ENCODE data around the gene STIM1. TPM values are rescaled to one million over a fixed set of nuclear protein-coding genes. Genes with fewer than 3 reads are reported as not detected.

Gene STIM1
- total and polyA plus RNA-seq, 7 donors, result 5.3 to 44.8 (median 29.3) TPM

GRCh38 chr11:4138497-4138896, 283.0 kb downstream of the STIM1 start:
- TF ChIP-seq POLR2AphosphoS5 (IDR thresholded peaks at IDR 0.05), result no peak
- TF ChIP-seq EP300 (IDR thresholded peaks at IDR 0.05), result no peak
- TF ChIP-seq POLR2A (IDR thresholded peaks at IDR 0.05), result no peak
- no peak for TF ChIP-seq CTCF (IDR thresholded peaks at IDR 0.05)
- DNase-seq, result no peak
- H3K4me1 ChIP-seq, result no peaks in the 10 kb centered on the region
- H3K4me3 ChIP-seq, result no peak overlapping the region
- 97 to 100% methylated on average over 1 of the region's 1 CpG for WGBS, 2 donors
- H3K9me3 ChIP-seq, result peaks cover 0 to 5% (median 0%) of the 10 kb centered on the region in 4 donors
- no peaks in the 10 kb centered on the region for H3K27me3 ChIP-seq
- peaks cover 0 to 75% (median 17%) of the 10 kb centered on the region in 4 donors for H3K36me3 ChIP-seq
- intact Hi-C loops (cut with DNase I), result no loop called here
- H3K27ac ChIP-seq, result no peak overlapping the region

GRCh38 chr11:4140067-4140636, 284.7 kb downstream of the STIM1 start:
- Histone ChIP-seq H3K4me1 (no peaks in the 10 kb centered on the region), H3K36me3 (peaks cover 0 to 58% (median 17%) of the 10 kb centered on the region in 4 donors), H3K27me3 (no peaks in the 10 kb centered on the region), H3K9me3 (peaks cover 0 to 5% (median 0%) of the 10 kb centered on the region in 4 donors), H3K4me3 (no peak overlapping the region), H3K27ac (no peak overlapping the region)
- no peak for DNase-seq
- 96 to 99% methylated on average over 2 of the region's 2 CpGs for WGBS, 2 donors
- TF ChIP-seq CTCF (IDR thresholded peaks at IDR 0.05) (no peak), POLR2A (IDR thresholded peaks at IDR 0.05) (no peak), EP300 (IDR thresholded peaks at IDR 0.05) (no peak), POLR2AphosphoS5 (IDR thresholded peaks at IDR 0.05) (no peak)
- intact Hi-C loops (cut with DNase I), result no loop called here

Small RNA genes lying within 50 kb of the gene (small RNA-seq; reads per million reads assigned to genes)
- 0 reads per million in 3 donors for gene AC087441.2
- gene RF00409, result 0 reads per million in 3 donors
- 0 reads per million in 3 donors for gene RPS29P20

Other genes with a start within 250 kb of the STIM1 start
- gene ART5, start 213.7 kb upstream of the STIM1 start, total RNA-seq, result under 1 TPM in 1 of 4 donors, not detected in 3; 0.82 TPM
- gene ART5, start 213.7 kb upstream of the STIM1 start, polyA plus RNA-seq, result under 1 TPM in 1 of 3 donors, not detected in 2; 0.17 TPM
- 1 to 10 TPM in 1 of 4 donors, not detected in 3; 1.1 TPM for gene ART1, start 210.5 kb upstream of the STIM1 start, total RNA-seq
- 1 to 10 TPM in 1 of 3 donors, not detected in 2; 1.2 TPM for gene ART1, start 210.5 kb upstream of the STIM1 start, polyA plus RNA-seq
- gene CHRNA10, start 184.3 kb upstream of the STIM1 start, total RNA-seq, result under 1 TPM in 3 of 4 donors, not detected in 1; 0.33 to 0.71 (median 0.68) TPM
- 1 to 10 TPM in 1 of 3 donors, under 1 TPM in 2; 0.46 to 1.8 (median 0.60) TPM for gene CHRNA10, start 184.3 kb upstream of the STIM1 start, polyA plus RNA-seq
- gene NUP98, start 58.1 kb upstream of the STIM1 start, total RNA-seq, result 100 to 1,000 TPM in 3 of 4 donors, 10 to 100 TPM in 1; 83.5 to 158 (median 126) TPM
- gene NUP98, start 58.1 kb upstream of the STIM1 start, polyA plus RNA-seq, result 10 to 100 TPM; 14.4 to 33.3 (median 14.6) TPM
- gene PGAP2, start 47.1 kb upstream of the STIM1 start, total RNA-seq, result 1 to 10 TPM; 3.7 to 7.1 (median 4.5) TPM
- gene PGAP2, start 47.1 kb upstream of the STIM1 start, polyA plus RNA-seq, result 10 to 100 TPM in 2 of 3 donors, 1 to 10 TPM in 1; 6.9 to 19.4 (median 11.4) TPM
- gene RHOG, start 14.7 kb upstream of the STIM1 start, total RNA-seq, result 10 to 100 TPM; 37.3 to 48.7 (median 46.0) TPM
- 10 to 100 TPM; 59.5 to 90.3 (median 81.8) TPM for gene RHOG, start 14.7 kb upstream of the STIM1 start, polyA plus RNA-seq
- 10 to 100 TPM; 23.7 to 39.6 (median 28.7) TPM for gene RRM1, start 239.1 kb downstream of the STIM1 start, total RNA-seq
- gene RRM1, start 239.1 kb downstream of the STIM1 start, polyA plus RNA-seq, result 10 to 100 TPM in 2 of 3 donors, 1 to 10 TPM in 1; 9.0 to 35.8 (median 16.6) TPM

Data from sigmoid colon (tissue), 7 donors.